Tibial nerve (tissue), 3 donors: ENCODE measurements around the gene CFAP161.

Experiments
- CTCF ChIP-seq, 5 experiments: fragments of 200-600 bp in 3 of 5; fragments of 450-650 bp in 2 of 5; sonication (generic) in 3 of 5; IDR thresholded peaks; one replicate each; pipeline ENCODE4 v1.5.1; 2016 to 2019; ENCODE audit warnings: antibody characterized with exemption in 5 of 5, mild to moderate bottlenecking in 3 of 5, moderate library complexity in 2 of 5
- POLR2A ChIP-seq, 2 donors: fragments of 450-650 bp; IDR thresholded peaks; one replicate each; pipeline ENCODE4 v1.6.1; 2017; ENCODE audit warnings: antibody characterized with exemption in 2 of 2, mild to moderate bottlenecking in 2 of 2, moderate library complexity in 2 of 2

- TF ChIP-seq CTCF (IDR thresholded peaks at IDR 0.05) (no peak), POLR2A (IDR thresholded peaks at IDR 0.05) (no peak)
Observed at GRCh38 chr15:81190922-81191507, 56.9 kb downstream of the CFAP161 start.
